H9 (cell line): ENCODE results near the gene TDRD5. TPM values are rescaled to one million over a fixed set of nuclear protein-coding genes. Genes with fewer than 3 reads are reported as not detected.

Source experiments
- DNase-seq: peaks from one replicate; pipeline ENCODE4 v3.0.0-alpha.2; 2017
- H2AFZ ChIP-seq: one replicate; pipeline ENCODE4 v1.6.1; 2013; ENCODE audit warnings: mild to moderate bottlenecking, low read length, control low read depth, moderate library complexity
- H2AK5ac ChIP-seq: 2 replicates; pipeline ENCODE4 v1.6.1; 2013; ENCODE audit warnings: low read length, control low read depth, mixed read lengths; ENCODE audit not compliant: insufficient read length
- H2BK120ac ChIP-seq: one replicate; pipeline ENCODE4 v1.6.1; 2013; ENCODE audit warnings: low read depth, mild to moderate bottlenecking, low read length, control low read depth, inconsistent platforms; ENCODE audit not compliant: poor library complexity, severe bottlenecking
- H2BK12ac ChIP-seq: 2 replicates; pipeline ENCODE4 v1.6.1; 2013; ENCODE audit warnings: low read length, control low read depth, mixed read lengths, low read depth; ENCODE audit not compliant: insufficient read length
- H2BK15ac ChIP-seq: 2 replicates; pipeline ENCODE4 v1.6.1; 2013; ENCODE audit warnings: low read depth, low read length, control low read depth
- H2BK20ac ChIP-seq: one replicate; pipeline ENCODE4 v1.6.1; 2013; ENCODE audit warnings: low read depth, mild to moderate bottlenecking, low read length, control low read depth, inconsistent platforms; ENCODE audit not compliant: poor library complexity, severe bottlenecking
- H2BK5ac ChIP-seq: 2 replicates; pipeline ENCODE4 v1.6.1; 2013; ENCODE audit warnings: low read length, control low read depth, mixed read lengths; ENCODE audit not compliant: insufficient read length
- H3K14ac ChIP-seq: 2 replicates; pipeline ENCODE4 v1.6.1; 2013; ENCODE audit warnings: low read length, control low read depth; ENCODE audit not compliant: insufficient read depth
- H3K18ac ChIP-seq: 2 replicates; pipeline ENCODE4 v1.6.1; 2013; ENCODE audit warnings: low read depth, mild to moderate bottlenecking, mixed read lengths, low read length, control low read depth; ENCODE audit not compliant: insufficient read length
- H3K23ac ChIP-seq: 2 replicates; pipeline ENCODE4 v1.6.1; 2013; ENCODE audit warnings: low read length, control low read depth, mixed read lengths, low read depth; ENCODE audit not compliant: insufficient read length
- H3K23me2 ChIP-seq: 2 replicates; pipeline ENCODE4 v1.6.1; 2013; ENCODE audit warnings: low read depth, mild to moderate bottlenecking, mixed read lengths, low read length, control low read depth; ENCODE audit not compliant: insufficient read length, poor library complexity, severe bottlenecking
- H3K27ac ChIP-seq: 2 replicates; pipeline ENCODE4 v1.5.1; 2013; ENCODE audit warnings: low read length, control low read depth, mixed read lengths, low read depth; ENCODE audit not compliant: insufficient read length
- H3K27me3 ChIP-seq: 2 replicates; pipeline ENCODE4 v1.6.1; 2013; ENCODE audit warnings: low read length, control low read depth, inconsistent platforms; ENCODE audit not compliant: insufficient read depth
- H3K4ac ChIP-seq: 2 replicates; pipeline ENCODE4 v1.6.1; 2013; ENCODE audit warnings: low read depth, mild to moderate bottlenecking, control low read depth, inconsistent platforms, low read length, moderate library complexity
- H3K4me1 ChIP-seq: 2 replicates; pipeline ENCODE4 v1.6.1; 2013; ENCODE audit warnings: low read length, control low read depth, inconsistent platforms; ENCODE audit not compliant: insufficient read depth
- H3K4me2 ChIP-seq: 2 replicates; pipeline ENCODE4 v1.6.1; 2013; ENCODE audit warnings: low read length, control low read depth, mixed read lengths; ENCODE audit not compliant: insufficient read length, insufficient read depth
- H3K56ac ChIP-seq: 2 replicates; pipeline ENCODE4 v1.6.1; 2013; ENCODE audit warnings: low read depth, mild to moderate bottlenecking, mixed read lengths, low read length, control low read depth; ENCODE audit not compliant: insufficient read length
- H3K79me1 ChIP-seq: 2 replicates; pipeline ENCODE4 v1.6.1; 2013; ENCODE audit warnings: low read depth, mild to moderate bottlenecking, moderate library complexity, low read length, control low read depth, inconsistent platforms; ENCODE audit not compliant: insufficient read depth, poor library complexity, severe bottlenecking
- H3K79me2 ChIP-seq: 2 replicates; pipeline ENCODE4 v1.6.1; 2013; ENCODE audit warnings: low read length, control low read depth, inconsistent platforms; ENCODE audit not compliant: insufficient read depth
- H3K9ac ChIP-seq: 2 replicates; pipeline ENCODE4 v1.6.1; 2013; ENCODE audit warnings: low read length, control low read depth, mixed read lengths; ENCODE audit not compliant: insufficient read length; ENCODE audit errors: extremely low read depth
- H3K9me3 ChIP-seq: one replicate; pipeline ENCODE4 v1.6.1; 2013; ENCODE audit warnings: low read depth, low read length, inconsistent platforms; ENCODE audit not compliant: control insufficient read depth
- H3T11ph ChIP-seq: one replicate; pipeline ENCODE4 v1.6.1; 2013; ENCODE audit warnings: mild to moderate bottlenecking, low read length, control low read depth, inconsistent platforms
- H4K20me1 ChIP-seq: one replicate; pipeline ENCODE4 v1.6.1; 2013; ENCODE audit not compliant: control insufficient read depth, insufficient read length, insufficient read depth
- H4K5ac ChIP-seq: 2 replicates; pipeline ENCODE4 v1.6.1; 2013; ENCODE audit warnings: low read depth, mild to moderate bottlenecking, mixed read lengths, low read length, control low read depth; ENCODE audit not compliant: insufficient read length
- H4K8ac ChIP-seq: replicated peaks from 2 replicates; pipeline ENCODE4 v1.6.1; 2013; ENCODE audit warnings: low read length, control low read depth, mixed read lengths, low read depth; ENCODE audit not compliant: insufficient read length
- H4K91ac ChIP-seq: 2 replicates; pipeline ENCODE4 v1.6.1; 2013; ENCODE audit warnings: low read depth, mild to moderate bottlenecking, moderate library complexity, mixed read lengths, low read length, control low read depth; ENCODE audit not compliant: insufficient read length
- H3K27ac Mint-ChIP-seq, 3 experiments: 2 replicates in 2 of 3; 3 replicates in 1 of 3; pipeline ENCODE4 v1.8.0; 2020 to 2021; ENCODE audit warnings: mixed read lengths in 3 of 3, mild to moderate bottlenecking in 1 of 3, moderate library complexity in 1 of 3
- H3K27me3 Mint-ChIP-seq: 2 replicates; pipeline ENCODE4 v1.8.0; 2021; ENCODE audit warnings: low read depth, mild to moderate bottlenecking, moderate library complexity, mixed read lengths
- H3K36me3 Mint-ChIP-seq, 3 experiments: 2 replicates in 2 of 3; 3 replicates in 1 of 3; pipeline ENCODE4 v1.8.0; 2020 to 2021; ENCODE audit warnings: low read depth in 3 of 3, mixed read lengths in 3 of 3; ENCODE audit not compliant: insufficient read depth in 1 of 3
- H3K4me1 Mint-ChIP-seq, 2 experiments: 2 replicates each; pipeline ENCODE4 v1.8.0; 2020; ENCODE audit warnings: mixed read lengths in 2 of 2
- H3K4me3 Mint-ChIP-seq, 2 experiments: 2 replicates in 1 of 2; 3 replicates in 1 of 2; pipeline ENCODE4 v1.8.0; 2020 to 2021; ENCODE audit warnings: mild to moderate bottlenecking in 2 of 2, mixed read lengths in 2 of 2, moderate library complexity in 1 of 2
- H3K9me3 Mint-ChIP-seq, 2 experiments: 2 replicates in 1 of 2; 3 replicates in 1 of 2; pipeline ENCODE4 v1.8.0; 2020; ENCODE audit warnings: mild to moderate bottlenecking in 2 of 2, mixed read lengths in 2 of 2, moderate library complexity in 1 of 2
- WGBS: extraction: QIAGEN DNeasy Blood & Tissue Kit; methylation state at CpG from one replicate; pipeline ENCODE4 v1.1.7; 2013; ENCODE audit warnings: missing lambda C conversion rate, low lambda C conversion rate, mixed read lengths; ENCODE audit not compliant: insufficient read length; ENCODE audit errors: extremely low coverage; 5-methylcytosine and 5-hydroxymethylcytosine counted together
- total RNA-seq: library from RNA; stranded (reverse); gene quantifications from 2 replicates; pipeline ENCODE4 v1.2.1, GENCODE V29; 2021
- TF ChIP-seq, protein P1 (sequence below): fragments of 200-600 bp; sonication (generic); conservative IDR thresholded peaks from 3 replicates; pipeline ENCODE4 v1.8.0; 2021; ENCODE audit warnings: antibody characterized with exemption, mild to moderate bottlenecking

Gene TDRD5
- total RNA-seq, 1 experiment from 2014 or later: 0.33 TPM

DNA sequence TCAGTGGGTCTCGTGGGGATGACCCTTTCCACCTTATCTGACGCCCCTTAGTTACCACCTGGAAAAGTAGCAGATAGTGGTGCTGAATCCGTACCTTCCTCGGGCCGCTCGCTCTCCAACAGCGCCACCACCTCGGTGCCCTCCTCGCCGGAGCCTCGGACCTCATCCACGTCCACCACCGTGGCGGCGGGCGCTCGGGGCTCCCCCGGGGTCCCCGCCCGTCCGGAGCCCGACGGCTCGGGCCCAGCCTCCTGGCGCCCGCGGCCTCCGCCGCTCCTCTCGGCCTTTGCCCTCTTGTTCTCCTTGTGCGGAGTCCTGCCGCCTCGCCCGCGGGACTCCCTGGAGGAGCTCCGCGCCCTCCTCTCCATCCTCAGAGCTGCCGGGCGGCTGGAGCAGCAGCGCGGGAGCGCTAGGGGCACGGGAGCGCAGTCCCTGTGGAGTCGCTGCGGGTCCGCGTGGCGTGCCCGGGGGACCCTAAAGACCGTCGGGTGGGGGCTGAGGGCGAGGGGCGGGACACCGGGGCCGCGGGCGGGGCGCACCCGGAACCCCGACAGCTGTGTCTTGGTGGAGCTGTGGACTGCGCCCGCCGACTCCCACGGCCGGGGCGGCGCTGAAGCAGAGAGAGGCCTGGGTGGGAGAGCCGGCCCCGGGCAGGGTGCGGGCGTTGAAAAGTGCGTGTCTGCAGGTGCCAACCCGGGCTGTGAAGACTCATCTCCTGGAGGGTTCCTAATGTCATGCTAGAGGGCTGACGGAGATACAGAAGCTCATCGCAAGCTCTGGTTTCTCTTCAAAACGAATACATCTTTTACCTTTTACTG, 15.9 kb upstream of the TDRD5 start, which contains the start of gene NPHS2:
NPHS2 (minus strand) TSS at position 452 of the 818 bp plus-strand sequence; CDS start at position 368, 84 bp downstream.
- no peak within 1 kb of the TSS for H3K9ac ChIP-seq
- no CpG with 5 or more reads among the region's 77 CpGs for WGBS
- no peak within 1 kb of the TSS for H3K14ac ChIP-seq
- no peaks in the 10 kb centered on the region for H3K4me1 ChIP-seq
- H3K79me1 ChIP-seq: no peaks in the 10 kb centered on the region
- H2BK120ac ChIP-seq: no peak within 1 kb of the TSS
- H3K27me3 ChIP-seq: peaks cover 18% of the 10 kb centered on the region
- no peak within 1 kb of the TSS for H4K91ac ChIP-seq
- no peak within 1 kb of the TSS for H3K56ac ChIP-seq
- no peak within 1 kb of the TSS for H2BK5ac ChIP-seq
- H4K5ac ChIP-seq: no peak within 1 kb of the TSS
- H3K23me2 ChIP-seq: no peaks in the 10 kb centered on the region
- TF ChIP-seq, protein P1, sequence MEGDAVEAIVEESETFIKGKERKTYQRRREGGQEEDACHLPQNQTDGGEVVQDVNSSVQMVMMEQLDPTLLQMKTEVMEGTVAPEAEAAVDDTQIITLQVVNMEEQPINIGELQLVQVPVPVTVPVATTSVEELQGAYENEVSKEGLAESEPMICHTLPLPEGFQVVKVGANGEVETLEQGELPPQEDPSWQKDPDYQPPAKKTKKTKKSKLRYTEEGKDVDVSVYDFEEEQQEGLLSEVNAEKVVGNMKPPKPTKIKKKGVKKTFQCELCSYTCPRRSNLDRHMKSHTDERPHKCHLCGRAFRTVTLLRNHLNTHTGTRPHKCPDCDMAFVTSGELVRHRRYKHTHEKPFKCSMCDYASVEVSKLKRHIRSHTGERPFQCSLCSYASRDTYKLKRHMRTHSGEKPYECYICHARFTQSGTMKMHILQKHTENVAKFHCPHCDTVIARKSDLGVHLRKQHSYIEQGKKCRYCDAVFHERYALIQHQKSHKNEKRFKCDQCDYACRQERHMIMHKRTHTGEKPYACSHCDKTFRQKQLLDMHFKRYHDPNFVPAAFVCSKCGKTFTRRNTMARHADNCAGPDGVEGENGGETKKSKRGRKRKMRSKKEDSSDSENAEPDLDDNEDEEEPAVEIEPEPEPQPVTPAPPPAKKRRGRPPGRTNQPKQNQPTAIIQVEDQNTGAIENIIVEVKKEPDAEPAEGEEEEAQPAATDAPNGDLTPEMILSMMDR: 0 out of 3 replicates have a peak, but pooled peaks have one; percentile 17
- H4K20me1 ChIP-seq: no peaks in the 10 kb centered on the region
- H3K27me3 Mint-ChIP-seq: peaks cover 56% of the 10 kb centered on the region
- H2BK12ac ChIP-seq: no peak within 1 kb of the TSS
- peak within 1 kb of the TSS; percentile 57 to 80 for H3K4me3 Mint-ChIP-seq
- no peak within 1 kb of the TSS for H3K4ac ChIP-seq
- no peak within 1 kb of the TSS for H4K8ac ChIP-seq
- H3K18ac ChIP-seq: no peak within 1 kb of the TSS
- no peak within 1 kb of the TSS for H3T11ph ChIP-seq
- no peak within 1 kb of the TSS for H2BK15ac ChIP-seq
- DNase-seq: peak; percentile 55
- peaks cover 9 to 10% of the 10 kb centered on the region in 2 experiments for H3K9me3 Mint-ChIP-seq
- H2AK5ac ChIP-seq: no peak within 1 kb of the TSS
- H3K4me2 ChIP-seq: peak within 1 kb of the TSS; percentile 50
- H3K79me2 ChIP-seq: no peaks in the 10 kb centered on the region
- H3K9me3 ChIP-seq: no peaks in the 10 kb centered on the region
- H3K27ac ChIP-seq: no peak within 1 kb of the TSS
- H3K4me1 Mint-ChIP-seq: peaks cover 9 to 15% of the 10 kb centered on the region in 2 experiments
- no peak within 1 kb of the TSS for H3K23ac ChIP-seq
- H2AFZ ChIP-seq: no peak within 1 kb of the TSS
- H2BK20ac ChIP-seq: no peak within 1 kb of the TSS
- H3K36me3 Mint-ChIP-seq: peaks cover 3 to 9% (median 5%) of the 10 kb centered on the region in 3 experiments
- H3K27ac Mint-ChIP-seq: no peak within 1 kb of the TSS
